ENCODE results near the gene MTHFR. TPM values are rescaled to one million over a fixed set of nuclear protein-coding genes. Genes with fewer than 3 reads are reported as not detected.

Gene MTHFR
- total and polyA plus RNA-seq, 2 donors from 2014 or later: 10.6 to 65.5 TPM

DNA sequence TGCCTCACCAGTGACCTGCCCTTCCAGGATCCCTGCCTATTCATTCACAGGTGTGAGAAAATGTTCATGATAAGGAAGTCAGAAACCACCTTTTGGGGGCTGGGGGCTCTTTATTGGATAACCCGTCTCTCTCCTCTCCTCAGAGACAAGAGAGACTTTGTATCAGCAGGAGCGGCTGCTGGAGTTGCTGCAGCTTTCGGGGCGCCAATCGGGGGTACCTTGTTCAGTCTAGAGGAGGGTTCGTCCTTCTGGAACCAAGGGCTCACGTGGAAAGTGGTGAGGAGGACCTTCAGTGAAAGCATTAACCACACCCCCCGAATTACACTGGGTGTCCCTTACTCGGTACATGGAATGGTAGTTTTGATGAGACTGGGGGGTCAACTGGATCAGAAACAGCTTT is 21.2 kb upstream of the MTHFR start:
- Histone ChIP-seq H3K9me3 (ENCODE audit: control insufficient read depth in 2 of 3, insufficient read depth in 1 of 3, low read length in 3 of 3) (no peaks in the 10 kb centered on the region), H3K4me1 (ENCODE audit: control insufficient read depth in 2 of 3, insufficient read depth in 2 of 3, low read depth in 1 of 3, low read length in 3 of 3) (no peaks in the 10 kb centered on the region), H3K36me3 (ENCODE audit: control insufficient read depth in 2 of 3, insufficient read depth in 3 of 3, low read length in 3 of 3) (peaks cover 2 to 64% (median 52%) of the 10 kb centered on the region in 3 donors), H3K27me3 (ENCODE audit: control insufficient read depth, insufficient read depth, low read length) (no peaks in the 10 kb centered on the region), H3K27ac (ENCODE audit: low read depth in 2 of 2, low read length in 2 of 2) (no peak overlapping the region), H3K4me3 (ENCODE audit: low read length in 3 of 3) (no peak overlapping the region), H3K9ac (ENCODE audit: low read length in 3 of 3) (no peak overlapping the region)
- FAIRE-seq: no peak
- no peak for DNase-seq
- TF ChIP-seq, protein P1, sequence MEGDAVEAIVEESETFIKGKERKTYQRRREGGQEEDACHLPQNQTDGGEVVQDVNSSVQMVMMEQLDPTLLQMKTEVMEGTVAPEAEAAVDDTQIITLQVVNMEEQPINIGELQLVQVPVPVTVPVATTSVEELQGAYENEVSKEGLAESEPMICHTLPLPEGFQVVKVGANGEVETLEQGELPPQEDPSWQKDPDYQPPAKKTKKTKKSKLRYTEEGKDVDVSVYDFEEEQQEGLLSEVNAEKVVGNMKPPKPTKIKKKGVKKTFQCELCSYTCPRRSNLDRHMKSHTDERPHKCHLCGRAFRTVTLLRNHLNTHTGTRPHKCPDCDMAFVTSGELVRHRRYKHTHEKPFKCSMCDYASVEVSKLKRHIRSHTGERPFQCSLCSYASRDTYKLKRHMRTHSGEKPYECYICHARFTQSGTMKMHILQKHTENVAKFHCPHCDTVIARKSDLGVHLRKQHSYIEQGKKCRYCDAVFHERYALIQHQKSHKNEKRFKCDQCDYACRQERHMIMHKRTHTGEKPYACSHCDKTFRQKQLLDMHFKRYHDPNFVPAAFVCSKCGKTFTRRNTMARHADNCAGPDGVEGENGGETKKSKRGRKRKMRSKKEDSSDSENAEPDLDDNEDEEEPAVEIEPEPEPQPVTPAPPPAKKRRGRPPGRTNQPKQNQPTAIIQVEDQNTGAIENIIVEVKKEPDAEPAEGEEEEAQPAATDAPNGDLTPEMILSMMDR (IDR thresholded peaks at IDR 0.05; ENCODE audit: borderline replicate concordance, extremely low read depth, insufficient read depth): no peak
- intact Hi-C loops (cut with DNase I): no loop called here

GRCh38 chr1:11825131-11825530 is 19.4 kb upstream of the MTHFR start:
- Histone ChIP-seq H3K9ac (ENCODE audit: low read length in 3 of 3) (no peak overlapping the region), H3K36me3 (ENCODE audit: control insufficient read depth in 2 of 3, insufficient read depth in 3 of 3, low read length in 3 of 3) (peaks cover 2 to 60% (median 51%) of the 10 kb centered on the region in 3 donors), H3K9me3 (ENCODE audit: control insufficient read depth in 2 of 3, insufficient read depth in 1 of 3, low read length in 3 of 3) (no peaks in the 10 kb centered on the region), H3K4me1 (ENCODE audit: control insufficient read depth in 2 of 3, insufficient read depth in 2 of 3, low read depth in 1 of 3, low read length in 3 of 3) (no peaks in the 10 kb centered on the region), H3K4me3 (ENCODE audit: low read length in 3 of 3) (no peak overlapping the region), H3K27ac (ENCODE audit: low read depth in 2 of 2, low read length in 2 of 2) (no peak overlapping the region), H3K27me3 (ENCODE audit: control insufficient read depth, insufficient read depth, low read length) (no peaks in the 10 kb centered on the region)
- FAIRE-seq (no peak), DNase-seq (peak in 1 of 5 donors; percentile 40)
- TF ChIP-seq, protein P1 (IDR thresholded peaks at IDR 0.05; ENCODE audit: borderline replicate concordance, extremely low read depth, insufficient read depth): no peak
- intact Hi-C loops (cut with DNase I): no loop called here

DNA sequence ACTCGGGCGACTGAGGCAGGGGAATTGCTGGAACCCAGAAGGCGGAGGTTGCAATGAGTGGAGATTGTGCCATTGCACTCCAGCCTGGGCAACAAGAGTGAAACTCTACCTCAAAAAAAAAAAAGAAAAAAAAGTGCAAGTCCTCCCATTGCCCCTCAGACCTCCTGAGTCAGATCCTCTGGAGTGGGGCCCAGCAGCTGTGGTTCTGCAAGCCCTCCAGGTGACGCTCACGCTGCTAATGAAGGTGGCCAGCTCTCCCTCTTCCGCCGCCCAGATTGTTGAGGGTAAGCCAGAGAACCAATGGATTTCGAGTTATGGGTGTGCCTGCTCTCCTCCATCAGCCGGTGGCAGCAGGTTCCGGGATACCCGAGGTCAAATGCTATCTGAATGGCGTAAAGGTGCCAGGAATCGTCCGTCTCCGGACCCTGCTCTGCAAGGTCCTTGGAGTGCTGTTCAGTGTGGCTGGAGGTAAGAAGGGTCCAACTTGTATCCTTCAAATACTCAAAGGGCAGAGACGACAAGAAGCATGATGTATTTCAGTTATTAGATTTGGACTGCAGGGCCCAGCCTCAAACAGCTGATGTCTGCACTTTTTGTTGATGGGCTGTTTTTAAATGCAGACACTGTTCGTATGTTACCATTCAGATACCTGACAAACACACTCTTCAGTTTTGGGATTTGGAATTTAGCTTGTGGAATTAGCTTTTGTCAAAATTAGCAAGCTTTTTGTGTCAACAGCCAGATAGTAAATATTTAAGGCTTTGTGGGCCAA is 17.8 kb upstream of the MTHFR start:
- H3K9ac ChIP-seq (ENCODE audit: low read length in 3 of 3): no peak overlapping the region
- H3K36me3 ChIP-seq (ENCODE audit: control insufficient read depth in 2 of 3, insufficient read depth in 3 of 3, low read length in 3 of 3): peaks cover 0 to 58% (median 42%) of the 10 kb centered on the region in 3 donors
- no peaks in the 10 kb centered on the region for H3K4me1 ChIP-seq (ENCODE audit: control insufficient read depth in 2 of 3, insufficient read depth in 2 of 3, low read depth in 1 of 3, low read length in 3 of 3)
- no peaks in the 10 kb centered on the region for H3K27me3 ChIP-seq (ENCODE audit: control insufficient read depth, insufficient read depth, low read length)
- intact Hi-C loops (cut with DNase I): no loop called here
- FAIRE-seq (no peak), DNase-seq (no peak)
- H3K27ac ChIP-seq (ENCODE audit: low read depth in 2 of 2, low read length in 2 of 2): no peak overlapping the region
- H3K9me3 ChIP-seq (ENCODE audit: control insufficient read depth in 2 of 3, insufficient read depth in 1 of 3, low read length in 3 of 3): no peaks in the 10 kb centered on the region
- TF ChIP-seq, protein P1 (IDR thresholded peaks at IDR 0.05; ENCODE audit: borderline replicate concordance, extremely low read depth, insufficient read depth): no peak
- H3K4me3 ChIP-seq (ENCODE audit: low read length in 3 of 3): no peak overlapping the region

Measured in kidney (tissue), 14 donors.